Measurements from ENCODE around the gene FHIT.

Gene FHIT

GRCh38 chr3:59764171-59764570 lies 1487.1 kb downstream of the FHIT start:
- no peak for DNase-seq (ENCODE audit: low spot score)

GRCh38 chr3:59762941-59763340 lies 1488.3 kb downstream of the FHIT start:
- no peak for DNase-seq (ENCODE audit: low spot score)

GRCh38 chr3:59759298-59760031 lies 1491.8 kb downstream of the FHIT start:
- DNase-seq (ENCODE audit: low spot score): no peak

GRCh38 chr3:59758672-59759071 lies 1492.6 kb downstream of the FHIT start:
- DNase-seq (ENCODE audit: low spot score): no peak

- DNase-seq (ENCODE audit: low spot score): no peak
Measured at GRCh38 chr3:59756934-59757333, 1494.3 kb downstream of the FHIT start.

GRCh38 chr3:59754456-59755129 lies 1496.7 kb downstream of the FHIT start:
- DNase-seq (ENCODE audit: low spot score): no peak

- DNase-seq (ENCODE audit: low spot score): no peak
Measured at GRCh38 chr3:59753808-59754450, 1497.3 kb downstream of the FHIT start.

GRCh38 chr3:59752925-59753324 lies 1498.3 kb downstream of the FHIT start:
- no peak for DNase-seq (ENCODE audit: low spot score)

GRCh38 chr3:59751606-59752005 lies 1499.6 kb downstream of the FHIT start:
- no peak for DNase-seq (ENCODE audit: low spot score)

- DNase-seq (ENCODE audit: low spot score): no peak
Measured at GRCh38 chr3:59750391-59750790, 1500.9 kb downstream of the FHIT start.

- DNase-seq (ENCODE audit: low spot score): no peak
Measured at GRCh38 chr3:59749291-59749690, 1502.0 kb downstream of the FHIT start.

- no peak for DNase-seq (ENCODE audit: low spot score)
Measured at GRCh38 chr3:59746585-59746984, 1504.7 kb downstream of the FHIT start.

- no peak for DNase-seq (ENCODE audit: low spot score)
Measured at GRCh38 chr3:59737241-59737640, 1514.0 kb downstream of the FHIT start.

- no peak for DNase-seq (ENCODE audit: low spot score)
Measured at GRCh38 chr3:59734061-59734460, 1517.2 kb downstream of the FHIT start.

- no peak for DNase-seq (ENCODE audit: low spot score)
Measured at GRCh38 chr3:59733041-59733809, 1518.0 kb downstream of the FHIT start.

GRCh38 chr3:59731943-59732342 lies 1519.3 kb downstream of the FHIT start:
- no peak for DNase-seq (ENCODE audit: low spot score)

- DNase-seq (ENCODE audit: low spot score): no peak
Measured at GRCh38 chr3:59730591-59730990, 1520.7 kb downstream of the FHIT start.

- no peak for DNase-seq (ENCODE audit: low spot score)
Measured at GRCh38 chr3:59728587-59728908, 1522.7 kb downstream of the FHIT start.

GRCh38 chr3:59727902-59728586 lies 1523.2 kb downstream of the FHIT start:
- DNase-seq (ENCODE audit: low spot score): no peak

- no peak for DNase-seq (ENCODE audit: low spot score)
Measured at GRCh38 chr3:59726279-59726678, 1525.0 kb downstream of the FHIT start.

- no peak for DNase-seq (ENCODE audit: low spot score)
Measured at GRCh38 chr3:59717679-59718205, 1533.5 kb downstream of the FHIT start.

GRCh38 chr3:59714066-59714465 lies 1537.2 kb downstream of the FHIT start:
- DNase-seq (ENCODE audit: low spot score): no peak

Measured in LoVo (cell line).